Stimulated activated CD8-positive, alpha-beta memory T cell treated with anti-CD3 and anti-CD28 coated beads, Interleukin-15, amount 100 ng/mL, for 48 hours (primary cell): Measurements from ENCODE around the gene MED13.

Source experiments
- DNase-seq, 2 donors: peaks; one replicate each; pipeline ENCODE4 v3.0.0-alpha.2; 2020; ENCODE audit warnings: low read depth in 2 of 2

The MED13 gene, protein sequence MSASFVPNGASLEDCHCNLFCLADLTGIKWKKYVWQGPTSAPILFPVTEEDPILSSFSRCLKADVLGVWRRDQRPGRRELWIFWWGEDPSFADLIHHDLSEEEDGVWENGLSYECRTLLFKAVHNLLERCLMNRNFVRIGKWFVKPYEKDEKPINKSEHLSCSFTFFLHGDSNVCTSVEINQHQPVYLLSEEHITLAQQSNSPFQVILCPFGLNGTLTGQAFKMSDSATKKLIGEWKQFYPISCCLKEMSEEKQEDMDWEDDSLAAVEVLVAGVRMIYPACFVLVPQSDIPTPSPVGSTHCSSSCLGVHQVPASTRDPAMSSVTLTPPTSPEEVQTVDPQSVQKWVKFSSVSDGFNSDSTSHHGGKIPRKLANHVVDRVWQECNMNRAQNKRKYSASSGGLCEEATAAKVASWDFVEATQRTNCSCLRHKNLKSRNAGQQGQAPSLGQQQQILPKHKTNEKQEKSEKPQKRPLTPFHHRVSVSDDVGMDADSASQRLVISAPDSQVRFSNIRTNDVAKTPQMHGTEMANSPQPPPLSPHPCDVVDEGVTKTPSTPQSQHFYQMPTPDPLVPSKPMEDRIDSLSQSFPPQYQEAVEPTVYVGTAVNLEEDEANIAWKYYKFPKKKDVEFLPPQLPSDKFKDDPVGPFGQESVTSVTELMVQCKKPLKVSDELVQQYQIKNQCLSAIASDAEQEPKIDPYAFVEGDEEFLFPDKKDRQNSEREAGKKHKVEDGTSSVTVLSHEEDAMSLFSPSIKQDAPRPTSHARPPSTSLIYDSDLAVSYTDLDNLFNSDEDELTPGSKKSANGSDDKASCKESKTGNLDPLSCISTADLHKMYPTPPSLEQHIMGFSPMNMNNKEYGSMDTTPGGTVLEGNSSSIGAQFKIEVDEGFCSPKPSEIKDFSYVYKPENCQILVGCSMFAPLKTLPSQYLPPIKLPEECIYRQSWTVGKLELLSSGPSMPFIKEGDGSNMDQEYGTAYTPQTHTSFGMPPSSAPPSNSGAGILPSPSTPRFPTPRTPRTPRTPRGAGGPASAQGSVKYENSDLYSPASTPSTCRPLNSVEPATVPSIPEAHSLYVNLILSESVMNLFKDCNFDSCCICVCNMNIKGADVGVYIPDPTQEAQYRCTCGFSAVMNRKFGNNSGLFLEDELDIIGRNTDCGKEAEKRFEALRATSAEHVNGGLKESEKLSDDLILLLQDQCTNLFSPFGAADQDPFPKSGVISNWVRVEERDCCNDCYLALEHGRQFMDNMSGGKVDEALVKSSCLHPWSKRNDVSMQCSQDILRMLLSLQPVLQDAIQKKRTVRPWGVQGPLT (N-terminal part only)

DNA sequence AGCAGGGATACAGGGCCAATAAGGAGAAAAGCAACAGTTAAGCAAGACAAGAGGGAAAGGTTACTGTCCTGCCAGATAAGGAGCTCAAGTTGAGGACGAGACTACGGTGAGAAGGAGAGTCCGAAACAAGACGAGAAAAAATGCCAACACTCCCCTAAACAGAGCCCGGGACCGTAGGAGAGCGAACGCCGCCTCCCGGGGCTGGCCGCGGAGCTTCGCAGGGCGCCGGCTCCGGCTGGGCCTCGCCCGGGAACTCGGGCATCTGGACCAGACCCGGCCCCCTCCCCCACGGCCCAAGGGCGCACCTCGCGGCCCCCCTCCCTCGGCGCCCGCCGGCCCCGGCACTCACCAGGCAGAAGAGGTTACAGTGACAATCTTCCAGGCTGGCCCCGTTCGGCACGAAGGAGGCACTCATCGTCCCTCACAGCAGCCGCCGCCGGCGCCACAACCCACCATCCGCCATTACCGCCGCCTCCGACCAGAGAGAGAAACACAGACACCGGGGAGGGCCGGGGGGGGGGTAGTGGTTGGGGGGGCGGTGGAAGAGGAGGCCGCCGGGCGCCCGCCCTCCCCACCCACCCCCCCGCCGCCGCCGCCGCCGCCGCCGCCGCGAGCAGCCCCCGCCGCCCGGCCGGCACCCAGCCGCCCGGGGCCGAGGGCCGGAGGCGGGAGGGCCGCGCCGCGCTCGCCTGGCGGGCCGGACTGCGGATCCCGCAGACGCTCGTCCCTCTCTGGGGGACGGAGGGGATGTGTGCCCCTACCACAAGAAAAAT lies at the start of gene MED13:
TSS of gene MED13 (minus strand) at position 488 of the 773 bp plus-strand sequence. CDS start at position 415, 73 bp downstream.
- peak; percentile 24 to 32 for DNase-seq

DNA sequence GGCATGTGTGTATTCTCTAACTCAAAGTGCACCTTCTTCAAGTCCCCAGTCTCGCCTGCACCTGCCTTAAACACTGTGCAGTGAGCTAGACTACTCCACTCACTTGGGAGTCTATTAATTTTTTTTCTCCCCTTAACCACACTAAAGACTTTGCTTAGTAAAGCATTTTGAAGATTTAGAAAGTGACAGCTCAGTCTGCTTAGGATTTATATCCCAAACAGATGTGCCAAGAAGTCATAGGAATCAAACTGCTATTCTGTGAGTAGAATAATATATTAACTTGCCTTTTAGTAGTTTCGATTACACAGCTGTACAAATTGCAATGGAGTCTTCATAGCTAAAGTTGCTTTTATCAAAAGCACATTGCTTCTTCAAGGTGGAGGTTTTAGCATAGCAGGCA lies 47.2 kb upstream of the MED13 start:
- DNase-seq, result no peak

DNA sequence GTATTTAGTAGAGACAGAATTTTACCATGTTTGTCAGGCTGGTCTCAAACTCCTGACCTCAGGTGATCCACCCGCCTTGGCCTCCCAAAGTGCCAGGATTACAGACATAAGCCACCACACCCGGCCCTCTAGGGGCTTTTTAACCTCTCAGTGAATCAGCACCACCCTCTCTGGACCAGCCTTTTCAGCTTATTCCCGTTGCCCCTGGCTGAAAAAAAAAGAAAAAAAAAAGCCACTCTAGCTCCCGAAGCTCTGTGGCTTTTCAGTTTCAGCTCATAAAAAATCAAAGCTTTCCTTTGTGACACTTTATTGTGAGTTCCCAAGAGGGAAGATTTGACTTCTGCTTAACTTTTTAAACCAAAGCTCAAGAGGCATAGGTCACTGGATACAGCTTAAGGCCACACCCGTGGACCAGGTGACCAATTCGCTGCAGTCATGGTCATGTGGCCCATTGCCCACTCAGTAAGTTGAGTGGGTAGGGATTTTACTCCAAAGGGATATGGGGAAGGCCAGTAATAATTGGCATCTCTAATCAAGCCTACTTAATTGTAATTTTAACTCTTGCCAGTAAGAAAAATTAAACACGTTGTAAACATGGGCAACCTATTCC lies 46.6 kb upstream of the MED13 start:
- DNase-seq, result no peak

DNA sequence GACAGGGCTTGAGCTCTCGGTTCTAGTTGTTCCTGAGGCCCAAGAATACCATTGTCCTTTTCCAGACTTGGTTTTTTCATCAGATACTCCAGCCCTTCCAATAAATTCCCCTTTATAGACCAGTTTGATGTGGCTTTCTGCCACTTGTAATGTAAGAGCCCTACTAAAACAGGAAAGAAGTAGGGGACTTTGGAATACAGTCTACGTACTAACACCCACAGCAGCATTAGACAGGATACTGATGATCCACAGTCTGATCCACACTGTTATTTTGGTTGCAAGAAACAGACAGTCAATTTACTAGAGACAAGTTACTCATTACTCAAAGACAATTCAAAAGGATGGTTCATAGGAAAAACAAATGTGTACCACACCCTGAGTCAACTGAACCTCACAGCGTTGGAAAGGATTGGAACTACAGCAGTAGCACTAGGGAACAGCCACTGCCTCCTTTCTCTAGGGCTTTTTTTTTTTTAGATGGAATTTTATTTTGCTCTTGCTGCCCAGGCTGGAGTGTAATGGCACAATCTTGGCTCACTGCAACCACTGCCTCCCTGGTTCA lies 45.9 kb upstream of the MED13 start:
- no peak for DNase-seq

DNA sequence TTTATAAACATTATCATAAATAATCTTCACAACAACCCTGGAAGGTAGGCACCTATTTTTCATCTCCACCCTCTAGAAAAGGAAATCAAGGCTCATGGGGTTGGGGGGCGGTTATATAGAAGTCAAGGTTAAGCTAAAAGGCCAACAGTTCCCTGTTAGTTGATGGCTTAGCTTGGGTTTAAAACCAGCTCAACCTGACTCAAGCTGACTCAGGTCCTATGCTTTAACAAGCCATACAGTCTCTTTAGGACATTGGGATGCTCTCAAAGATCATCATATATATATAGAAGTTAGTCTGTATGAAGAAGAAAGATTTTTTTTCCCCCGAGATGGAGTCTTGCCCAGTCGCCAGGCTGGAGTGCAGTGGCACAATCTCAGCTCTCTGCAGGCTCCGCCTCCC lies 44.8 kb upstream of the MED13 start:
- no peak for DNase-seq

DNA sequence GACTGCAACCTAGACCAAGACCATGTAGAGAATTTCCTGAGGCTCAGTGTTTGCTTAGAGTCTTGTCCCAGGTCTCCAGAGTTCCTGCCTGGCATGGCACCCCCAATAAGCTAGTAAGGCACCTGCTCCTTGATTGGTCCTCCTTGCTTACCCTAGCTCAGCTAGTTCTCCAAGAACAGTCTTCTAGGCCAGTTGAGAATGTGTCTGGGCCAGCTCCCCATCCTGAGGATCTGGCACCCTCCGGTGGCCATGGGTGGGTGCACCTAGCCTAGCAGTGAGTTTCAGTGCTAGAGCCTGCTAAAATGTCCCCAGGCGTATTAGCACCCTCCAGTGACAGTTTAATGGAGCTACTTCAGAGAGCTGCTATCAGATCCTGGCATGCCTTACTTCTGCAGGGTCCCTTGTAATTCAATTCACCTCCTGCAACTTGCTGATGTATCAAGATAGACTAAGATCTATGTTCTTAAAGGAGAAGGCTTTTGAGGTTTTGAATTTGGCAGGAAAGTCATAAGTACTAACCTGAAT lies 44.4 kb upstream of the MED13 start:
- DNase-seq, result peak; percentile 62 to 64

DNA sequence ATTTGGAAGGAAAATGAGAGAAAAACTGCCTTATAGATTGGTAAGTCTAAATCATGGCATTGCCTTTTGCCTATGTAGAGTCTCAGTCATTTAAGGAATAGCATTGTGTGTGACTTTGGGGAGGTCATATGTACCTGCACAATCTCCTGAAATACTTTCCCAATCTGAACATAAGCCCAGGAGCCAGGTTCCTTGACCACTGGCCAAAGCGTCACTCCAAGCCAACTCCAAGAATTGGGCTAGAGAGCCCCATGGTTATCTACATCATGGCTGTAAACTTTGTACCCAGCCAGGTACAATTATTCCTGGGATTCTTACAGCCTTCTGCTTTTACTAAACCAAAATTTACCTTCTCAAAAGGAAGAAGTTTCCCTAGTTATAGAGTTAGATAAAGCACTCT lies 40.8 kb upstream of the MED13 start:
- no peak for DNase-seq

DNA sequence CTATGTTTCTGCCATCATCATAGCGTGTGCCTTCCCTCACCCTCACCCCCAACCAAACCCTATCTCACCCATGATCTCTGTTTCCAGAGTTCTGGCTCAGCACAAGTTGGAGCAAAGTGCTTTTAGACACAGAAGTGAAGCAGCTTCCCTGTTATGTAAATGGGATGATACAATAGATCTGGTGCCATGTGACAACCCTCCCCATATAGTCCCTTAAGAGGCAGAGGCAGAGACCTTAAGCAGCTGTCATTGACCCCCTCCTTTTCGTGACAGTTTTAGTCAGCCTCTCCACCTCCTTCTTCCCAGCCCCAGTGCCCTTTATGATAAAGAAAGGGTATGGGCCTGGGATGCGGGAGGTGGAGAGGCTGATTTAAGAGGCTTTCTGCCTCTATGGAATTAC lies 40.3 kb upstream of the MED13 start:
- DNase-seq, result no peak

DNA sequence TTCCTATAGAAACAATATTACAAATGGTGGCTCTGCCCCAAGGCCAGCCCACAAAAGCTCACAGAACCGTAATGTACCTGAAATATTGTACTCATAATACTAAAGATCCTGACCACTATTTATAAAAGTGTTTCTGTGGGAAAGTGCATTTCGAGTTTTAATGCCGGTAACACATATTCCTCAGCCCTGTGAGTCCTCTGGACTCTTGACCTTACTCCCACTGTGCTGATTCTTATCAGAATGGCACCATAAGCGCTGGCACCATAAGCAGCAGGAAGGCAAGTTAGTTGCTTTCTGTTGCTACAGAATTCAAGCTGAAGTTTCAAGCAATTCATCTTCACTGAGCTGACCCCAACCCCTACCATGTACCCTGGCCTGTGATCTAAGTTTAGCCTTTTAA lies 36.4 kb upstream of the MED13 start:
- DNase-seq, result no peak

DNA sequence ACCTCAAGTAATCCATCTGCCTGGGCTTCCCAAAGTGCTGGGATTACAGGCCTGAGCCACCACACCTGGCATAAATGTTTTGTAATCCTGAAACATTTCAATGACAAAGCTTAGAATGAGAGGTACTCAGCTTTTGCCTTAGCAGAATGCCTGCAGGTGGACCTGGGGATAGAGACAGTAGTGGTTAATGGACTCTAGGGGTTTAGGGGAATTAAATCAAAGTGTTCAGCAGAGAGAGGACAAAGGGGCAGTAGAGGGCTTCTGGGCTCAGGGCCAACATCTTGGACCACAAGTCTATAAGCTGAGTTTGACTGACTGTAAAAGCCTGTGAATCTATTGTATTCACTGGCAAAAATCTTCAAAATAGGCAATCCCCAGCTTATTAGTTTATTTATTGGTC lies 36.0 kb upstream of the MED13 start:
- DNase-seq, result no peak

DNA sequence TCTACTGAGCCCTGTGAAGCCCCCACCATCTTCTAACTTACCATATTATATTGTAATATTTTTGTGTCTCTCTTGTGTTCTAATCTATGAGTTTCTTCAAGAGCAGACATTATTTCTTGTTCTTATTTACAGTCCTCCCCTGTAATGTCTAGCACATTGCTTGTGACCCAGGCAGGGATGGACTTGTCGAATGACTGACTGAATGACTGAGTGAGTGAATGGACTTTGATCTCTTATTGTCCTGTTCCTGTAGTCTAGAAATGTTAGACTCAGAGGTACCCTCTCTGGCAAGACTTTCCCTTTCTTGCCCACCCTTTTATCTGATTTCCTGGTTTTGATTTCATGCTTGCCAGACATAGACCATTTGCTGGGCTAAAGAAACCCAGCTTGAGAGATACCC lies 35.0 kb upstream of the MED13 start:
- no peak for DNase-seq

DNA sequence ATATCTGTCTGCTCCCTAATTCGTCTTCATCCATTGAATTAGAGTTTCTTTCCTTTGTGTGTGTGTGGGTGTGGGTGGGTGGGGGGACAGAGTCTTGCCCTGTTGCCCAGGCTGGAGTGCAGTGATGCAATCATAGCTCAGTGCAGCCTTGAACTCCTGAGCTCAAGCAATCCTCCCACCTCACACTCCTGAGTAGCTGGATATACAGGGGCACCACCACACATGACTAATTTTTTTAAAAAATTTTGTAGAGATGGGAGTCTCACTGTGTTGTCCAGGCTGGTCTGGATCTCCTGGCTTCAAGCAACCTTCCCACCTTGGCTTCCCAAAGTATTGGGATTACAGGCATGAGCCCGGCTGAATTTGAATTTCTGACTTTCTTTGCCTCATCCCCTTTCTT lies 34.5 kb upstream of the MED13 start:
- no peak for DNase-seq

DNA sequence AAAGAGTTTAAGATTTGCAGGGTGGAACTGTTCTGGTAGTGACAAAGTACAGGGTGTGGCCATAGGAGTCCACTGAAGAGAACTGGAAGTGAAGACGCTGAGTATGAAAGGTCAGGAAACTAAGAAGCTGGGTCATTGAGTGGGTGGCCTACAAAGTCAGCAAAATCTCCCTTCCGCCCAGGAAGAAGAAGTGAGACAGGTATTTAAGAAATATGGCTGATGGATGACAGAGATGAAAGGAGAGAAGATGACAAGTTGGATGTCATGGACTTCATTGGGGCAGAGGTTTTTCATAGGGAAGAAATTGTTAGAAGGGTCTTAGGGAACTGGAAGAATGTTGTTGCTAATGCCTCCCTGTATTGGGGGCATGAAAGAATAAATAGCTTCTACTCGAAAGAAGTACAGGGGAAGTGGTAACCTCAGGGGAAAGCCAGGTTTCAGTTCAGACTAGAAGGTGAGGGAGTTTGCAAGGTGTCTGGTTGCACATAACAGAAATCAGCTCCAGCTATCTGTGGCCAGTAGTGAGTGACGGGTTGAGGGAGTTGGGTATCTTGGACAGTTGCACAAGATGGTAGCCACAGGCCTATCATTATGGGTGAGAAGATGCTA lies 33.6 kb upstream of the MED13 start:
- no peak for DNase-seq

DNA sequence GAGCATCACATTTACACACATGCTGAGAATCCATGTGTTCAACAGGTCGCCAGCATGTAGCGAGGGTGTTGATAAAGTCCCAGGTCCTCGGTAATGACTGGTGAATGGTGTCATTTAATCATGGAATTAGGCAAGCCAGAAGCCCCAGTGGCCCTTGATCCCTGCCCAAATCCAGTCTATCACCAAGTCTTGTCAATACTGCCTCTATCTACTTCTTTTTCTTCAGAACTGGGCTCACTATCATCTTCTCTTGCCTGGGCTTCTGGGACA lies 31.3 kb upstream of the MED13 start:
- no peak for DNase-seq

DNA sequence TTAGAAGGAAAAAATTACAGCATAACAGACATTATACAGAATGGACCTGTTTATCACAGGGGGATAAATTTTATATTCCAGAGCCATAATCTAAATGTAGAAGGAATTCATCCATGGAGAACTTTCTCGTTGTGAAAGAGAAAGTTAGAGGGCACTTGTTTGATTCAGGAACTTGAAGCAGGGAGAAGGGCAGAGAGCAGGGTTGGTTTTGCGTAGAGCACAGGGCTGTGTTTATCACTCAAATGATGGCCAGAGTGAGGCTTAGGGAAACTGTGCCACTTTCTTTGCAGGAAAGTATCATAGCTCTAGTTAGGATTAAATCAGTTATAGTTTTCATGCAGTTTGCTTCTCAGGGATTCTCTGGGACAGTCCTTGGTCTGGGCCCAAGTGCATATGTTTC lies 29.1 kb upstream of the MED13 start:
- DNase-seq, result no peak

DNA sequence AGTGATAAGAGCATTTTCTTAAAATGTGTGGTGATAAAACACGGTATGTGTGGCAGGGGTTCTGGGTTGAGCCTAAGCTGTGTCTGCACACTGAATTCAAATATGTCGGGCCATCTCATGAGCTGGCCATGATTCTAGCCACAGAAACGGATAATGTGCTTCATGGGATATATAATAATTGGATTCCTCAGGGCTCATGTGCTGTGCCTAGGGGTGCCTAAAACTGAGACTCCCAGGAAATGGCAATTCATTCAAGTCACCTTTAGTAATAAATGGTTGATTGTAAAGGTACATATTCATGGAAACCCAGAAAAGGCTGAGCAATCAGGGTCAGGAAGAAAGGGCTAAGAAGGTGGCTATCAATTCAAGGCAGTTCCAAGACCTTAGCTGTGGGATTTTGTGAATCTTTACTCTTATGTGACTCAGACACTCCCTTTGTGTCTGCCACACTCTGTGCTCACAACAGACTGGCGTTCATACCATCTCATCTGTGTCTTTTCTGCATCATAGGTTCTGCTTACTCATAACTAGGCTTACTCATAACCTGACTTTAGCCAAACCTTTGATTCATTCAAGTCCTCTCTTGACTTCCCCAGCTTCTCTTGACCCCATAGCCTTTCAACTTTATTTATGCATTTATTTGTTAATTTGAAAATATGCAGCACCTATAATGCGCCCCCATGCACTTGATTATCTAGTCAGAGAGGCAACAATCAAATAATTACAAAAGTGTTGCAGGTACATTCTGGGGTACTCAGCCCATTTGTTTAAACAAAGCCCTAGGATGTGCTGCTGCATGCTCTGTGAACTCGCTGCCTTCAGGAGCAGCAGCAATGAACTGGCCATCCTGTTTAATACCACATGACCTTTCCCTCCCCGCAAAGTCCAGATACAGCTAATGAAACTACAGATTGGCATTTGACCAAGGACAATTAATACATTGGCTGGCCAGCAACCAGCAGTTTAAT lies 28.4 kb upstream of the MED13 start:
- DNase-seq, result peak in 1 of 2 donors; percentile 34

DNA sequence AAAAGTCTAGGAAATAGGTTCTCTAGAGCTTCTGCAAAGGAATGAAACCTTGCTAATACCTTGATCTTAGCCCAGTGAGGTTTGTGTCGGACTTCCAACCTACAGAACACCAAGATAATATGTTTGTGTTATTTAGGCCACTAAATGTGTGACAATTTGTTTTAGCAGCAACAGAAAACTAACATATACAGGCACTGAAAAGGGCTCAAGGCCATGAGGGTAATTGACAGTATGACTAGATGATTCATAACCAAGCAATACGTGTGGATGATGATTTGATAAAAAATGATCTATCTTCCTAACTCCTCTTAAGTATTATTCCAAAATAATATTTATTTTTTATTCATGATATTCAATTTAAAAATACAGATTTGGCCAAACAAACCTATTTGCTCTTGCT lies 27.7 kb upstream of the MED13 start:
- DNase-seq, result no peak

DNA sequence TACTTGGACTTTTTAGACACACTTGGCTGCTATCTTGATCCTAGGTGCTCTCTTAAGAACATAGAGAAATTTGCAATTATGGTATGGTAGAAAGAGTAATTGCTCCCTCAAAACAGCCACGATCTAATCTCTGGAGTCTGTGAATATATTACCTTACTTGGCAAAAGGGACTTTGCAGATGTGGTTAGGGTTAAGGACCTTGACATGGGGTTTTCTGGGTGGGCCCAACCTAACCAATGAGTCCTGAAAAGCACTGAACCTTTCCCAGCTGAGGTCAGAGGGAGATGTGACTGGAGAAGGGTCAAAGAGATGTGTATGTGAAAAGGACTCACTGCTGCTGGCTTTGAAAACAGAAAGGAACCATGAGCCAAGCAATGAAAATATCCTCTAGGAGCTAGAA lies 26.7 kb upstream of the MED13 start:
- no peak for DNase-seq

DNA sequence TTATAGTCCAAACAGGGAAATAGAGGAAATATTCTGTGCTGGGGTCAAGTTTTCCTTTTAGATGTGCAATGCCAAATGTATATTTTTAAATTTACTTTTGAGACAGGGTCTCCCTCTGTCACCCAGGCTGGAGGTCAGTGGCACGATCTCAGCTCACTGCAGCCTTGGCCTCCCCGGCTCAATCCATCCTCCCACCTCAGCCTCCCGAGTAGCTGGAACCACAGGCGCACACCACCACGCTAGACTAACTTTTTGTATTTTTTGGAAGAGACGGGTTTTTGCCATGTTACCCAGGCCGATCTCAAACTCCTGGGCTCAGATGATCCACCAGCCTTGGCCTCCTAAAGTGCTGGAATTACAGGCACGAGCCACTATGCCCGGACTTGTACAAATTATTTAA lies 25.8 kb upstream of the MED13 start:
- no peak for DNase-seq
